T1000 (cell line): ENCODE results near the gene MLLT3.

Experiments
- DNase-seq: peaks from one replicate; lab custom pipeline; 2025; ENCODE audit warnings: mixed read lengths; lab: John Stamatoyannopoulos, UW

The MLLT3 gene

GRCh38 chr9:20340511-20340861 lies 281.8 kb downstream of the MLLT3 start:
- no peak for DNase-seq

DNA sequence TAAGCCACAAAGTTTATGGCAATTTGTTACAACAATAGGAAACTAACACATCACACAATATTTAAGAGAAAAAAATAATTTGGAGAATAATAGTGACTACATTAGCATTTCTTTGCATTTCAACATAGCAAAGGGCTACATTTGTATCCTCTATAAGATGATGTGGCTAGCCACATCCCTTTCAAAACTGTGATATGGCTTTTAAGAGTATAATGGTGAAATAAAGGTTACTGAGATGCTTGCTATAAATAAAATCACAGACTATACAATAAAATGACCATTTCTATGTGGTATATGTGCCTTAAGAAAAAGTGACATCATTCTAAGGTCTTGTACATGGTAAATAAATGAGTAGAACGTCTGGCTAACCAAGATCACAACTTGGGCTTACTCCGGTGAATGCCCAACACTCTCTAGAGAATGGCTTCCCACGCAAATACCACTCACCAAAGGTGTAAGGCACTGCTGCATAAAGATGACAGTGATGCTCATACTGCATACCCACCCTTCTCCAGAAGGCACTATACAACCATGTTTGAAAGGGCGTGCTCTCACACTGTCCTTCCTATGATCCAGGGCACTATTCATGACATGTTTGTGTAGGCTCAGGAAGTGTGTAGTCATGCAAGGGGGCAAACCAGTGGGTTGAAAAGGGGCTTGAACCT lies 286.5 kb downstream of the MLLT3 start:
- no peak for DNase-seq

DNA sequence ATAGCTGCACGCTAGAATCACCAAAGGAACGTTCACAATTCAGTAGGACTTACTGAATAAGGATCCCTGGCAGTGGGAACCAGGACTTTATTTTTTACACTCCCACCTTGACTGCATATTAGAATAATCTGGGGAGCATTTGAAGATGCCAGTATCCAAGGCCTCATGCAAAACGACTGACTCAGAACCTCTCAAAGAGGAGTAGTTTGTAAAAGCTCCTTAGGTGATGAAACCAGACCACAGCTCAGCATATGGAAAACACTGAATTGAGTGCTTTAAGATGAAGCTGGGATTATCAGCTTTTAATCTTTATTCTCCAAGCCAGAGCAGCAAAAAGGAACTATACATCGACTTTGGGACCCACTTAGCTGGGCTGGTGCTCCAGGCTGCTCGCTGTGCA lies 288.3 kb downstream of the MLLT3 start:
- DNase-seq: no peak

GRCh38 chr9:20331095-20331685 lies 291.1 kb downstream of the MLLT3 start:
- DNase-seq: no peak

- DNase-seq: no peak
Measured at GRCh38 chr9:20330688-20331087, 291.6 kb downstream of the MLLT3 start.

- no peak for DNase-seq
Measured at GRCh38 chr9:20326516-20326915, 295.8 kb downstream of the MLLT3 start.

DNA sequence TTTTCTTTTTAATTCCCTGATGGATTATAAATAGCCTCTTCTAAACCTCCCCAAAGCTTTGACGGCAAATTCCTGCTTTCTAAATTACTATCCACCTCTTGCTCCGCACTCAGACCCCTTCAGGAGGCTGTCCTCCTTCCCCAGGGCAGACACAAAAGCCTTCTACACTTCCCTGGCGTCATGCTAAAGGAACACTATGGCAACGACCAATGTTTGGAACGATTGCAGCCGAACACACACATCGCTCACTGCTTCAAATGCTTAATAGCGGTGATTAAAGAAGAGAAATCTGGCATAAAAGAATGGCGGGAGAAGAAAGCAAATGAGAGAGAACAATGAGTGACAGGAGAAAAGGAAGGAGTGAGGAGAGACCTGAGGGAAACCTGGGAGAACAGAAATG lies 297.3 kb downstream of the MLLT3 start:
- no peak for DNase-seq

- no peak for DNase-seq
Measured at GRCh38 chr9:20322212-20322611, 300.1 kb downstream of the MLLT3 start.

- no peak for DNase-seq
Measured at GRCh38 chr9:20321423-20322082, 300.7 kb downstream of the MLLT3 start.

DNA sequence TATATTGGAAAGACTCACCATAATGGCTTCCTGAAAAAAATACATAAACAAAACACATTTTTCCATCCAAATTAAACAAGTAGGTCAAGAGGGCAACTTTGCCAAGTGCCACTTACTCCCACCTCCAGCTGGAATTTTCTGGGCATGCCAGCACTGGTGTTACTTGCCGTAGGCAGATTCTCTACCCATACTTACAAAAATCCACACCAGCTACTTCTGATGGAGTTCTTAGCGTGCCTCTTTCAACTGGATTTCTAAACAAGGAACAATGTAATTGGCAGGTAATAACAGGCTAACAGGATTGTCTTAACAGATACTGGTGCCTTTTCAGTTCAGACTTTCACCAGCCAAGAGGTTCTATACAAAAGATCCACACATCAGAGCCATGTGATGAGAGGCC lies 301.4 kb downstream of the MLLT3 start:
- no peak for DNase-seq

GRCh38 chr9:20319641-20320337 lies 302.5 kb downstream of the MLLT3 start:
- DNase-seq: peak; percentile 26

- DNase-seq: no peak
Measured at GRCh38 chr9:20319241-20319640, 303.1 kb downstream of the MLLT3 start.

DNA sequence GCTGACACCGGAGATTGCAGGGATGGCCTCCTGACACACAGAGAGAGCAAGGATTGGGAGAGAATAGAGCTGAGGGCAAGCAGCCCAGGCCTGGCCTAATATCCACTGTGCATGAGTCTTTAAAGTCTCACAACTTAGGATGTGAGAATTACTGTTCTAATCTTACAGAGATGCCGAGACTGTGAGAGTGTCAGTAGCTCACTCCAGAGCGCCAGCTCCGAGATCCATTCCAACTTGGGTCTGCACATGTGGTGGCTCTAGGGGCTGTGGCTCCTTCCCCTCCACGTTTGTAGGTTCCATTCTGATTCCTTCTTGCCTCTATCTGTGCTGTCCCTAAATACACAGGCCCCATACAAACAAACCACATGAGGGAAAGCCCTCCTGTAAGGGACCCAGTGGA lies 304.6 kb downstream of the MLLT3 start:
- DNase-seq: no peak

DNA sequence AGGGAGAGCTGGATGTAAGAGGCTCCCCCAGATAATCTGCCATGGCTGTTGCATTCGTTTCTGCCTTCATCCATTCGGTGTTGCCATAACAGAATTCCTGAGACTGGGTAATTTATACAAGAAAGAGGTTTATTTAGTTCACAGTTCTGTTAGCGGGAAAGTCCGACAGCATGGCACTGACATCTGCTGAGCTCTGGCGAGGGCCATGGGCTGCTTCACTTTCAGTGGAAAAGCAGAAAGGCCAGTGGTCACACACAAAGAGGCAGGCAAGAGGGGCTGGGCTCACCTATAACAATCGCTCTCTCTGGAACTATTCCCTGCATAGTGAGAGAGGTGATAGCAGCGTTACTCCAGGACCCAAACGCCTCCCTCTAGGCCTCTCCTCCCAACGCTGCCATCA lies 305.9 kb downstream of the MLLT3 start:
- no peak for DNase-seq

GRCh38 chr9:20315677-20316076 lies 306.6 kb downstream of the MLLT3 start:
- DNase-seq: no peak

DNA sequence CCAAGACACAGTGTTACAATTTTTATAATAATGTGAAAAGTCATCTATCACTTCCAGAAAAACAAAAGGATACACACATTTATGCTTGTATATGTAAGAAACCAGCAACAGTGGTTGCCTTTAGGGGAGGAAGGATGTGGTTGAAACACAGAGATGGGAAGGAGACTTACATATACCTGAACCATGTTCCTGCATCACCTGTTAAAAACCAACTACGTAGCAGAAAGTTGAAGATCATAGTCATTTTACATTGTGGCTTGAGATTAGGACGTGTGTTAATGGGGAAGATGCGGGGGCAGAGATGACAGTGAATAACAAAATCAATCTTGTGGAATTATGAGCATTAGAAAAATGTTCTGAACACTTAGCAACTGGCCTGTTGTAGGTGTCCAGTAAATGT lies 307.3 kb downstream of the MLLT3 start:
- DNase-seq: no peak

DNA sequence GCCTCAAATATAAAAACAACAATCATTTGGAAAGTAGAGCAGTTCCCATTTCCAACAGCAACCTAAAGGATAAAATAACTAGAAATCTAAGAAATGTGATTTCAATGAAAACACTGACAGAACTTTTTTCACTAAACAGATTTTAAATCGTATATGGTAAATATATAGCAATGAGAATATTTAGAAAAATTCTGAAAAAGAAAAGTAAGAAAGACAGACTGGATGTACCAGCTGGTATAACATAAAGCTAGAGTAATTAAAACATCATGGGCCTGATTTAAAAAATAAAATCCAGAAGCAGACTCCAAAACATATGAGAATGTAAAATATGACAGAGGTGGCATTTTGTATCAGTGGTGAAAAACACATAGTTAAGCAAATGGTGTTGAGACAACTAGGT lies 308.9 kb downstream of the MLLT3 start:
- no peak for DNase-seq

DNA sequence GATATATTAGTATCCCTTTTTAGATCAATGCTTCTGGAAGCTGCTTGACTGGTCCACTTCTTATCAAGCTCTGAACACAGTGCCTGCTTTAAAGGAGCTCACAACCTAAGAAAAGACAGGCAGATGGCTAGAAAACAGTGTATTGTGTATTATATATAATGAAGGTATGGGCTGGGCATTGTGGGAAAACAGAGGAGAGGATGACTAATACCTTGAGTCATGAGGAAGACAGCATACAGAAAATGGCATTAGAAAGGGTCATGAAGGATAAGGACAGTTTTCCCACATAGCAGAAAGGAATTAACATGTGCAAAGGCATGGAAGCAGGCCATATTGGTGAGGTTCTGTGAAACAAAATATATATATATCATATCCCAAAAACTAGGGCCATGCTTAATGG lies 309.6 kb downstream of the MLLT3 start:
- DNase-seq: no peak

- no peak for DNase-seq
Measured at GRCh38 chr9:20310024-20310423, 312.3 kb downstream of the MLLT3 start.

DNA sequence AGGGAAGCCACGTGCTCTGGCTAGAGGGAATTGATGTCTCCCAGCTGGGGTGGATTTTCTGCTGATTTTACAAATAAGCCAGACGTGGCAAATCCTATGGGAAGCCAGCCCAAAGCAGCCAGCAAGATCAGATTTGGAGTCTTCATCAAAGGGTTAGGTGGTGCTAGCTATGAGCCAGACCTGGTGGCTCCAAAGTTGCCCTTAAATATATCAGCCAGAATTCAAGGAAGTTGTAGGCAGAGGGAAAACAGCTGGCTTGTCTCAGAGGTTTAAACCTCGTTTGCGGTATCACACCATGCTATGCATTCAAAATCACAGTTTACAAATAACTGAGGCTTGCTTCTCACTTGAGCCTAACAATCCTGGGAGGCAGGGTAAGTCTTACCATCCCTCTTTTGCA lies 313.2 kb downstream of the MLLT3 start:
- DNase-seq: no peak

DNA sequence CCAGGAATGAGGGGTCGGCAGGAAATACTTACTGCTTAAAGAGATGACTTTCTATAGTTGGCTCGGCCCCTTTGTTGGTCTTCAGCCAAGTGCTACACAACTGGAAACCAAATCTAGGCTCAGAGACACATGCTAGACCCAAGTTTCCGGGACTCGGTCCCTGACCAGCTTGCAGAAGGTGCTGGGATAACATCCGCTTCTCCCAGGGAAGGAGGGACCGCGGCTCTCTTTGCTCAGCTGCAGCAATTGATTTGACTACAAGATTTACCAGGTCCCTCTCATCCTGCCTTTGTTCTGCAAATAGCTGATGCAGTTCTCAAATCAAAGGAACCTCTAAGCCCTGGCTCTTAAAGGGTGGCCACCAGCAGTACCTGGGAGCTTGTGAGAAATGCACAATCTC lies 314.7 kb downstream of the MLLT3 start:
- DNase-seq: no peak

- DNase-seq: no peak
Measured at GRCh38 chr9:20305452-20305851, 316.8 kb downstream of the MLLT3 start.

- no peak for DNase-seq
Measured at GRCh38 chr9:20303996-20304395, 318.3 kb downstream of the MLLT3 start.
